Aorta (tissue), 5 donors: ENCODE measurements around the gene ANKRD10. TPM values are rescaled to one million over a fixed set of nuclear protein-coding genes. Genes with fewer than 3 reads are reported as not detected.
"Not testable (repeated sequence)": the region's sequence is repeated elsewhere in the genome, so short reads cannot be mapped to it uniquely, and the experiment has no call there.

ENCODE experiments used
- ATAC-seq: fragments of 200-7000 bp; cut with Tn5 transposase; one replicate; pipeline ENCODE4 v1.9.1; 2022; ENCODE audit warnings: moderate library complexity; ENCODE audit not compliant: low FRiP score
- DNase-seq, 2 donors: peaks; one replicate each; pipeline ENCODE4 v3.0.0-alpha.2; 2020
- H3K27ac ChIP-seq, 2 donors: one replicate each; pipeline ENCODE4 v1.5.1; 2013; ENCODE audit warnings: low read length in 2 of 2, mild to moderate bottlenecking in 2 of 2, moderate library complexity in 2 of 2, control low read depth in 1 of 2, inconsistent platforms in 1 of 2, low read depth in 1 of 2
- H3K27me3 ChIP-seq, 2 donors: one replicate each; pipeline ENCODE4 v1.6.1; 2013; ENCODE audit warnings: control low read depth in 1 of 2, low read length in 1 of 2, mild to moderate bottlenecking in 1 of 2, moderate library complexity in 1 of 2; ENCODE audit not compliant: insufficient read depth in 2 of 2, control insufficient read depth in 1 of 2
- H3K36me3 ChIP-seq, 2 donors: one replicate each; pipeline ENCODE4 v1.6.1; 2013; ENCODE audit warnings: control low read depth in 1 of 2, low read length in 1 of 2, mild to moderate bottlenecking in 1 of 2; ENCODE audit not compliant: insufficient read depth in 2 of 2, control insufficient read depth in 1 of 2
- H3K4me1 ChIP-seq, 2 donors: one replicate each; pipeline ENCODE4 v1.6.1; 2013; ENCODE audit warnings: low read length in 2 of 2, control low read depth in 1 of 2, mild to moderate bottlenecking in 1 of 2, moderate library complexity in 1 of 2; ENCODE audit not compliant: insufficient read depth in 2 of 2, control insufficient read depth in 1 of 2
- H3K4me3 ChIP-seq, 2 donors: one replicate each; pipeline ENCODE4 v1.5.1; 2013; ENCODE audit warnings: low read length in 2 of 2, control low read depth in 1 of 2, mild to moderate bottlenecking in 1 of 2
- H3K9me3 ChIP-seq: one replicate; pipeline ENCODE4 v1.6.1; 2013; ENCODE audit warnings: mild to moderate bottlenecking, low read length; ENCODE audit not compliant: control insufficient read depth
- WGBS, 2 donors: extraction: QIAGEN DNeasy Blood & Tissue Kit; methylation state at CpG; one replicate each; pipeline ENCODE4 v1.1.7; 2013; 5-methylcytosine and 5-hydroxymethylcytosine counted together
- intact Hi-C, 2 donors: fragments of 100-400 bp; cut with DNase I; formaldehyde crosslinking; loops; one replicate each; pipeline versions ENCODE4 v1.14.2 to v1.15.0; 2022
- long read RNA-seq, 2 donors: library from polyadenylated mRNA; unstranded; transcript quantifications; one replicate each; pipeline ENCODE4 v2.0.0, GENCODE V29; 2020 to 2021
- polyA plus RNA-seq, 2 donors: library from polyadenylated mRNA; stranded (reverse); fragments of 200-250 nt; gene quantifications; one replicate each; pipeline ENCODE4 v1.2.3, GENCODE V29; 2013
- total RNA-seq, 2 donors: library from RNA; stranded (reverse); fragmentation: NEBNext Ultra II Directional; extraction: Animal tissue kit (Norgen Biotek cat#: 25700); gene quantifications; one replicate each; pipeline ENCODE4 v1.2.1, GENCODE V29; 2021
- donor health status: healthy with polysubstance abuse.
- donor health status: Bipolar disorder and iron deficiency.
- donor health status: DM: no; HTN: no; CAD: no.
- donor health status: DM: no; HTN: no; CAD: no.
- donor health status: DM: yes; HTN: yes; CAD: no.

The ANKRD10 gene
- 100 to 1,000 TPM; 184 to 275 TPM for total RNA-seq
- polyA plus RNA-seq, result 100 to 1,000 TPM in 1 of 2 donors, 10 to 100 TPM in 1; 44.1 to 153 TPM
- long read RNA-seq, donor 1, transcript ANKRD10-201 (6 exons, 2,495 nt), result major isoform, 114 of 211 reads
- long read RNA-seq, donor 1, partial matches to known transcripts, result 52 of 211 reads
- long read RNA-seq, donor 1, other reads (novel, unspliced or antisense), result 43 of 211 reads
- long read RNA-seq, donor 2, transcript ANKRD10-201 (6 exons, 2,495 nt), result major isoform, 27 of 63 reads
- long read RNA-seq, donor 2, partial matches to known transcripts, result 15 of 63 reads
- long read RNA-seq, donor 2, other reads (novel, unspliced or antisense), result 20 of 63 reads

- Histone ChIP-seq H3K4me3 (peak within 1 kb of the TSS; percentile 44 to 59), H3K4me1 (peaks cover 3 to 4% of the 10 kb centered on the region in 2 donors), H3K9me3 (no peaks in the 10 kb centered on the region), H3K27me3 (no peaks in the 10 kb centered on the region), H3K36me3 (no peaks in the 10 kb centered on the region), H3K27ac (peak within 1 kb of the TSS; percentile 87 to 92)
- 0 to 1% methylated on average over 43 to 81 of the region's 81 CpGs for WGBS, 2 donors
- ATAC-seq (peak; percentile 96), DNase-seq (peak; percentile 100)
- intact Hi-C loops, result loop anchor here (2.0 to 10.0 kb wide), 7 partner anchors 44 to 370 kb away; no protein-coding TSS in a partner anchor
Measured at GRCh38 chr13:110915057-110915873, at the start of gene ANKRD10. ANKRD10 (minus strand) TSS chr13:110915069; CDS start chr13:110914934, 135 bp downstream.

- WGBS, 2 donors, result 79 to 89% methylated on average over 6 of the region's 6 CpGs
- H3K4me3 ChIP-seq, result no peak overlapping the region
- H3K4me1 ChIP-seq, result no peaks in the 10 kb centered on the region
- H3K27ac ChIP-seq, result no peak overlapping the region
- H3K9me3 ChIP-seq, result no peaks in the 10 kb centered on the region
- H3K36me3 ChIP-seq, result no peaks in the 10 kb centered on the region
- DNase-seq, result no peak
- intact Hi-C loops, result no loop called here
- H3K27me3 ChIP-seq, result no peaks in the 10 kb centered on the region
- ATAC-seq, result no peak
Measured at GRCh38 chr13:110964229-110965037, 49.6 kb upstream of the ANKRD10 start.

- Histone ChIP-seq H3K27ac (no peak overlapping the region), H3K4me3 (no peak overlapping the region), H3K4me1 (no peaks in the 10 kb centered on the region), H3K27me3 (no peaks in the 10 kb centered on the region), H3K9me3 (no peaks in the 10 kb centered on the region), H3K36me3 (no peaks in the 10 kb centered on the region)
- intact Hi-C loops, result no loop called here
- ATAC-seq, result no peak
- DNase-seq, result no peak
- WGBS, 2 donors, result 91 to 92% methylated on average over 3 of the region's 3 CpGs
Measured at GRCh38 chr13:110963554-110963970, 48.7 kb upstream of the ANKRD10 start.

- no peaks in the 10 kb centered on the region for H3K4me1 ChIP-seq
- intact Hi-C loops, result no loop called here
- WGBS, 2 donors, result 96 to 100% methylated on average over 1 of the region's 1 CpG
- H3K27ac ChIP-seq, result no peak overlapping the region
- no peaks in the 10 kb centered on the region for H3K36me3 ChIP-seq
- ATAC-seq (no peak), DNase-seq (no peak)
- no peaks in the 10 kb centered on the region for H3K9me3 ChIP-seq
- no peaks in the 10 kb centered on the region for H3K27me3 ChIP-seq
- H3K4me3 ChIP-seq, result no peak overlapping the region
Measured at GRCh38 chr13:110961959-110962358, 47.1 kb upstream of the ANKRD10 start.

GRCh38 chr13:110960204-110960603 lies 45.3 kb upstream of the ANKRD10 start:
- ATAC-seq, result no peak
- no peak for DNase-seq
- 94 to 95% methylated on average over 2 of the region's 2 CpGs for WGBS, 2 donors
- Histone ChIP-seq H3K27ac (no peak overlapping the region), H3K36me3 (no peaks in the 10 kb centered on the region), H3K4me3 (no peak overlapping the region), H3K4me1 (no peaks in the 10 kb centered on the region), H3K9me3 (no peaks in the 10 kb centered on the region), H3K27me3 (no peaks in the 10 kb centered on the region)
- intact Hi-C loops, result no loop called here

GRCh38 chr13:110957931-110958330 lies 43.1 kb upstream of the ANKRD10 start:
- ATAC-seq, result no peak

GRCh38 chr13:110957181-110957884 lies 42.5 kb upstream of the ANKRD10 start:
- no peaks in the 10 kb centered on the region for H3K9me3 ChIP-seq
- H3K27me3 ChIP-seq, result no peaks in the 10 kb centered on the region
- H3K4me3 ChIP-seq, result no peak overlapping the region
- intact Hi-C loops, result no loop called here
- no peaks in the 10 kb centered on the region for H3K4me1 ChIP-seq
- ATAC-seq (no peak), DNase-seq (no peak)
- whole genome bisulfite sequencing, 2 donors, result 90 to 92% methylated on average over 10 of the region's 10 CpGs
- no peak overlapping the region for H3K27ac ChIP-seq
- H3K36me3 ChIP-seq, result no peaks in the 10 kb centered on the region

More at GRCh38 chr13:110957931-110958330, 43.1 kb upstream of the ANKRD10 start:
- no peaks in the 10 kb centered on the region for H3K9me3 ChIP-seq
- H3K4me1 ChIP-seq, result no peaks in the 10 kb centered on the region
- 96 to 99% methylated on average over 6 of the region's 6 CpGs for WGBS, 2 donors
- no peaks in the 10 kb centered on the region for H3K36me3 ChIP-seq
- intact Hi-C loops, result no loop called here
- no peaks in the 10 kb centered on the region for H3K27me3 ChIP-seq
- no peak overlapping the region for H3K4me3 ChIP-seq
- H3K27ac ChIP-seq, result no peak overlapping the region
- DNase-seq, result no peak

GRCh38 chr13:110956216-110956615 lies 41.3 kb upstream of the ANKRD10 start:
- WGBS, 2 donors, result 93% methylated on average over 11 of the region's 12 CpGs
- not testable (repeated sequence) for H3K36me3 ChIP-seq

More at GRCh38 chr13:110956216-110956615, 41.3 kb upstream of the ANKRD10 start:
- intact Hi-C loops, H3K27ac ChIP-seq, ATAC-seq, H3K4me1 ChIP-seq, H3K27me3 ChIP-seq, DNase-seq, H3K9me3 ChIP-seq, H3K4me3 ChIP-seq: not testable (repeated sequence)
